SK-N-SH (cell line): Measurements from ENCODE around the gene SPTBN1. TPM values are rescaled to one million over a fixed set of nuclear protein-coding genes. Genes with fewer than 3 reads are reported as not detected.

Experiments
- CTCF ChIA-PET: fragments of 300-600, 350-600 bp; formaldehyde crosslinking; extraction: SDS; loops from one replicate; lab custom pipeline; 2021; lab: Yijun Ruan, JAX
- POLR2A ChIA-PET: fragments of 350-600 bp; sonication (Branson Sonifier 250); formaldehyde crosslinking; extraction: SDS; loops from one replicate; lab custom pipeline; 2020; ENCODE audit warnings: antibody characterized with exemption, inconsistent platforms; lab: Yijun Ruan, JAX
- DNase-seq: peaks from one replicate; pipeline ENCODE4 v3.0.0; 2012
- H2AFZ ChIP-seq: fragments of 200-600 bp; sonication (generic); 2 replicates; pipeline ENCODE4 v1.8.1; 2016; ENCODE audit warnings: antibody characterized with exemption, mild to moderate bottlenecking, low read depth
- H3F3A ChIP-seq: fragments of 200-600 bp; sonication (generic); replicated peaks from 2 replicates; pipeline ENCODE3; 2016; ENCODE audit warnings: antibody characterized with exemption, mild to moderate bottlenecking; ENCODE audit not compliant: insufficient read depth
- H3K27ac ChIP-seq, 2 experiments: fragments of 200-500 bp in 1 of 2; fragments of 200-600 bp in 1 of 2; sonication (Bioruptor generic) in 1 of 2; sonication (generic), shearing (Covaris generic) in 1 of 2; 2 replicates each; pipeline versions ENCODE4 v1.5.1 to v1.6.1; 2014 to 2016; ENCODE audit warnings: low read depth in 2 of 2, inconsistent platforms in 1 of 2, low read length in 1 of 2, mild to moderate bottlenecking in 1 of 2, mixed read lengths in 1 of 2
- H3K27me3 ChIP-seq: fragments of 200-600 bp; sonication (generic), shearing (Covaris generic); 2 replicates; pipeline ENCODE4 v1.6.1; 2016; ENCODE audit warnings: mixed run types; ENCODE audit not compliant: insufficient read depth
- H3K36me3 ChIP-seq, 2 experiments: fragments of 200-500 bp in 1 of 2; fragments of 200-600 bp in 1 of 2; sonication (Bioruptor generic) in 1 of 2; sonication (generic) in 1 of 2; replicated peaks in 1 of 2; 2 replicates each; pipeline versions ENCODE3 to v1.5.1; 2014 to 2016; ENCODE audit warnings: low read length in 1 of 2, mild to moderate bottlenecking in 1 of 2; ENCODE audit not compliant: insufficient read depth in 2 of 2, control insufficient read depth in 1 of 2
- H3K4me1 ChIP-seq, 2 experiments: fragments of 200-500 bp in 1 of 2; fragments of 200-600 bp in 1 of 2; sonication (Bioruptor generic) in 1 of 2; sonication (generic), shearing (Covaris generic) in 1 of 2; 2 replicates each; pipeline versions ENCODE4 v1.5.1 to v1.6.1; 2014 to 2016; ENCODE audit warnings: low read depth in 1 of 2, low read length in 1 of 2, mixed run types in 1 of 2; ENCODE audit not compliant: insufficient read depth in 2 of 2, control insufficient read depth in 1 of 2
- H3K4me2 ChIP-seq: fragments of 200-600 bp; sonication (generic), shearing (Covaris generic); 2 replicates; pipeline ENCODE4 v1.6.1; 2017; ENCODE audit warnings: mixed run types
- H3K4me3 ChIP-seq, 2 experiments: fragments of 200-500 bp in 1 of 2; fragments of 200-600 bp in 1 of 2; sonication (Bioruptor generic) in 1 of 2; sonication (generic), shearing (Covaris generic) in 1 of 2; 2 replicates each; pipeline versions ENCODE4 v1.5.1 to v1.8.1; 2014 to 2016; ENCODE audit warnings: low read depth in 2 of 2, inconsistent platforms in 1 of 2, low read length in 1 of 2, mild to moderate bottlenecking in 1 of 2, mixed read lengths in 1 of 2, moderate library complexity in 1 of 2
- H3K79me2 ChIP-seq: fragments of 200-600 bp; sonication (generic); 2 replicates; pipeline ENCODE4 v1.8.1; 2017; ENCODE audit warnings: mild to moderate bottlenecking; ENCODE audit not compliant: insufficient read depth
- H3K9ac ChIP-seq: fragments of 200-600 bp; sonication (generic); 2 replicates; pipeline ENCODE4 v1.6.1; 2017; ENCODE audit warnings: mixed run types
- H3K9me2 ChIP-seq: fragments of 200-600 bp; sonication (generic); 2 replicates; pipeline ENCODE4 v1.6.1; 2017; ENCODE audit warnings: mixed run types
- H3K9me3 ChIP-seq: fragments of 200-600 bp; sonication (generic); 2 replicates; pipeline ENCODE4 v1.6.1; 2017; ENCODE audit warnings: mixed run types, mild to moderate bottlenecking, moderate library complexity
- H4K20me1 ChIP-seq: fragments of 200-600 bp; sonication (generic); 2 replicates; pipeline ENCODE4 v1.6.1; 2017; ENCODE audit warnings: mild to moderate bottlenecking, mixed run types; ENCODE audit not compliant: insufficient read depth
- ELF1 ChIP-seq: IDR thresholded peaks from 2 replicates; pipeline ENCODE4 v1.4.0; 2012
- EZH2phosphoT487 ChIP-seq: fragments of 200-600 bp; sonication (generic); IDR thresholded peaks from 2 replicates; pipeline ENCODE4 v1.6.1; 2017; ENCODE audit warnings: low read depth, mixed run types, mild to moderate bottlenecking, antibody characterized with exemption, moderate library complexity, borderline replicate concordance
- FOSL2 ChIP-seq: IDR thresholded peaks from 2 replicates; pipeline ENCODE4 v1.4.0; 2012; ENCODE audit warnings: low read depth, mild to moderate bottlenecking, moderate library complexity, borderline replicate concordance
- GATA2 ChIP-seq: sonication (generic); formaldehyde crosslinking; IDR thresholded peaks from 2 replicates; pipeline ENCODE4 v1.5.0; 2020; ENCODE audit warnings: mild to moderate bottlenecking, missing genetic modification reagents
- JUND ChIP-seq: IDR thresholded peaks from 2 replicates; pipeline ENCODE4 v1.4.0; 2012
- NRF1 ChIP-seq: IDR thresholded peaks from 2 replicates; pipeline ENCODE4 v1.6.1; 2012; ENCODE audit warnings: low read depth, mild to moderate bottlenecking, low read length
- RAD21 ChIP-seq: IDR thresholded peaks from 2 replicates; pipeline ENCODE4 v1.6.1; 2012; ENCODE audit warnings: mild to moderate bottlenecking, low read length
- RCOR1 ChIP-seq: fragments of 150-350 bp; IDR thresholded peaks from 2 replicates; pipeline ENCODE4 v1.6.1; 2017; ENCODE audit warnings: antibody characterized with exemption, low read length
- SMC3 ChIP-seq: IDR thresholded peaks from 2 replicates; pipeline ENCODE4 v1.6.1; 2012; ENCODE audit warnings: low read depth, low read length, improper control_type of control experiment
- TAF1 ChIP-seq: IDR thresholded peaks from 2 replicates; pipeline ENCODE4 v1.6.1; 2012; ENCODE audit warnings: low read depth, mild to moderate bottlenecking, low read length, moderate library complexity, borderline replicate concordance
- YY1 ChIP-seq: IDR thresholded peaks from 2 replicates; pipeline ENCODE4 v1.4.0; 2012; ENCODE audit warnings: low read depth, mild to moderate bottlenecking
- WGBS: methylation state at CpG from one replicate; pipeline ENCODE4 v1.1.6; 2017; ENCODE audit warnings: low lambda C conversion rate; 5-methylcytosine and 5-hydroxymethylcytosine counted together
- polyA plus RNA-seq, 3 experiments: library from polyadenylated mRNA; depleted of rRNA; stranded (reverse); fragments of >200 nt; gene quantifications; 2 replicates each; pipeline ENCODE4 v1.2.3, GENCODE V29; 2012
- TF ChIP-seq, protein P1 (sequence below): IDR thresholded peaks from 2 replicates; pipeline ENCODE4 v1.6.1; 2012; ENCODE audit warnings: mild to moderate bottlenecking, low read depth, low read length, moderate library complexity
- TF ChIP-seq, protein P2 (sequence below): IDR thresholded peaks from 2 replicates; pipeline ENCODE4; 2012
- TF ChIP-seq, protein P3 (sequence below): IDR thresholded peaks from 2 replicates; pipeline ENCODE4 v1.4.0; 2012; ENCODE audit warnings: low read depth, borderline replicate concordance
- TF ChIP-seq, protein P4 (sequence below): fragments of 200-600 bp; sonication (generic); IDR thresholded peaks from 2 replicates; pipeline ENCODE4 v1.6.1; 2017; ENCODE audit warnings: antibody characterized with exemption, mild to moderate bottlenecking, moderate library complexity
- TF ChIP-seq, protein P5 (sequence below): IDR thresholded peaks from 2 replicates; pipeline ENCODE4 v1.4.0; 2012; ENCODE audit warnings: low read depth

Gene SPTBN1
- polyA plus RNA-seq, 1 of the 3 experiments (the other 2 are of a cell fraction), result 29.1 TPM

DNA sequence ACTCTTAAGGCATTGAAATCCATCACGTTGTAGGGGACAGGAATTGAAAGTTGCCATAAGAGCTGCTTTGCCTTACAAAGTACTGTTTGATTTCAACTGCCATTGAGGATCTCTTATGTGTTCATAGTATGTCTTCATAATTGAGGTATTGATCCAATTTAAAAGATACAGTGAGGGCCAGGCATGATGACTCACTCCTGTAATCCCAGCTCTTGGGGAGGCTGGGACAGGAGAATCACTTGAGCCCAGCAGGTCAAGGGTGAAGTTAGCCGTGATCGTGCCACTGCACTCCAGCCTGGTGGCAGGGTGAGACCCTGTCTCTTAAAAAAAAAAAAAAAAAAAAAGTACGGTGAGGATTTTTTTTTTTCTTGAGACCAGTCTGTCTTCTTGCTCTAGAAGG is 175.6 kb downstream of the SPTBN1 start:
- Histone ChIP-seq H3K79me2 (peaks cover 42% of the 10 kb centered on the region), H3K9ac (no peak overlapping the region), H3K27ac (no peak overlapping the region), H3K27me3 (no peaks in the 10 kb centered on the region), H3K4me3 (no peak overlapping the region), H2AFZ (no peak overlapping the region), H3F3A (peaks cover 25% of the 10 kb centered on the region), H3K4me1 (peaks cover 18 to 34% of the 10 kb centered on the region in 2 experiments), H3K9me2 (no peaks in the 10 kb centered on the region), H3K36me3 (peaks cover 49 to 76% of the 10 kb centered on the region in 2 experiments), H3K4me2 (no peak overlapping the region), H3K9me3 (no peaks in the 10 kb centered on the region), H4K20me1 (no peaks in the 10 kb centered on the region)
- no peak for DNase-seq
- TF ChIP-seq, protein P1, sequence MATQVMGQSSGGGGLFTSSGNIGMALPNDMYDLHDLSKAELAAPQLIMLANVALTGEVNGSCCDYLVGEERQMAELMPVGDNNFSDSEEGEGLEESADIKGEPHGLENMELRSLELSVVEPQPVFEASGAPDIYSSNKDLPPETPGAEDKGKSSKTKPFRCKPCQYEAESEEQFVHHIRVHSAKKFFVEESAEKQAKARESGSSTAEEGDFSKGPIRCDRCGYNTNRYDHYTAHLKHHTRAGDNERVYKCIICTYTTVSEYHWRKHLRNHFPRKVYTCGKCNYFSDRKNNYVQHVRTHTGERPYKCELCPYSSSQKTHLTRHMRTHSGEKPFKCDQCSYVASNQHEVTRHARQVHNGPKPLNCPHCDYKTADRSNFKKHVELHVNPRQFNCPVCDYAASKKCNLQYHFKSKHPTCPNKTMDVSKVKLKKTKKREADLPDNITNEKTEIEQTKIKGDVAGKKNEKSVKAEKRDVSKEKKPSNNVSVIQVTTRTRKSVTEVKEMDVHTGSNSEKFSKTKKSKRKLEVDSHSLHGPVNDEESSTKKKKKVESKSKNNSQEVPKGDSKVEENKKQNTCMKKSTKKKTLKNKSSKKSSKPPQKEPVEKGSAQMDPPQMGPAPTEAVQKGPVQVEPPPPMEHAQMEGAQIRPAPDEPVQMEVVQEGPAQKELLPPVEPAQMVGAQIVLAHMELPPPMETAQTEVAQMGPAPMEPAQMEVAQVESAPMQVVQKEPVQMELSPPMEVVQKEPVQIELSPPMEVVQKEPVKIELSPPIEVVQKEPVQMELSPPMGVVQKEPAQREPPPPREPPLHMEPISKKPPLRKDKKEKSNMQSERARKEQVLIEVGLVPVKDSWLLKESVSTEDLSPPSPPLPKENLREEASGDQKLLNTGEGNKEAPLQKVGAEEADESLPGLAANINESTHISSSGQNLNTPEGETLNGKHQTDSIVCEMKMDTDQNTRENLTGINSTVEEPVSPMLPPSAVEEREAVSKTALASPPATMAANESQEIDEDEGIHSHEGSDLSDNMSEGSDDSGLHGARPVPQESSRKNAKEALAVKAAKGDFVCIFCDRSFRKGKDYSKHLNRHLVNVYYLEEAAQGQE, result no peak
- TF ChIP-seq RAD21 (no peak), TAF1 (no peak), SMC3 (no peak), GATA2 (CRISPR knock-in tag) (no peak), YY1 (no peak), JUND (no peak), FOSL2 (no peak), ELF1 (no peak), EZH2phosphoT487 (no peak), NRF1 (no peak), RCOR1 (no peak)
- TF ChIP-seq, protein P2, sequence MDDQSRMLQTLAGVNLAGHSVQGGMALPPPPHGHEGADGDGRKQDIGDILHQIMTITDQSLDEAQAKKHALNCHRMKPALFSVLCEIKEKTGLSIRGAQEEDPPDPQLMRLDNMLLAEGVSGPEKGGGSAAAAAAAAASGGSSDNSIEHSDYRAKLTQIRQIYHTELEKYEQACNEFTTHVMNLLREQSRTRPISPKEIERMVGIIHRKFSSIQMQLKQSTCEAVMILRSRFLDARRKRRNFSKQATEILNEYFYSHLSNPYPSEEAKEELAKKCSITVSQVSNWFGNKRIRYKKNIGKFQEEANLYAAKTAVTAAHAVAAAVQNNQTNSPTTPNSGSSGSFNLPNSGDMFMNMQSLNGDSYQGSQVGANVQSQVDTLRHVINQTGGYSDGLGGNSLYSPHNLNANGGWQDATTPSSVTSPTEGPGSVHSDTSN, result no peak
- TF ChIP-seq, protein P3, sequence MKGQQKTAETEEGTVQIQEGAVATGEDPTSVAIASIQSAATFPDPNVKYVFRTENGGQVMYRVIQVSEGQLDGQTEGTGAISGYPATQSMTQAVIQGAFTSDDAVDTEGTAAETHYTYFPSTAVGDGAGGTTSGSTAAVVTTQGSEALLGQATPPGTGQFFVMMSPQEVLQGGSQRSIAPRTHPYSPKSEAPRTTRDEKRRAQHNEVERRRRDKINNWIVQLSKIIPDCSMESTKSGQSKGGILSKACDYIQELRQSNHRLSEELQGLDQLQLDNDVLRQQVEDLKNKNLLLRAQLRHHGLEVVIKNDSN, result no peak
- TF ChIP-seq, protein P4, sequence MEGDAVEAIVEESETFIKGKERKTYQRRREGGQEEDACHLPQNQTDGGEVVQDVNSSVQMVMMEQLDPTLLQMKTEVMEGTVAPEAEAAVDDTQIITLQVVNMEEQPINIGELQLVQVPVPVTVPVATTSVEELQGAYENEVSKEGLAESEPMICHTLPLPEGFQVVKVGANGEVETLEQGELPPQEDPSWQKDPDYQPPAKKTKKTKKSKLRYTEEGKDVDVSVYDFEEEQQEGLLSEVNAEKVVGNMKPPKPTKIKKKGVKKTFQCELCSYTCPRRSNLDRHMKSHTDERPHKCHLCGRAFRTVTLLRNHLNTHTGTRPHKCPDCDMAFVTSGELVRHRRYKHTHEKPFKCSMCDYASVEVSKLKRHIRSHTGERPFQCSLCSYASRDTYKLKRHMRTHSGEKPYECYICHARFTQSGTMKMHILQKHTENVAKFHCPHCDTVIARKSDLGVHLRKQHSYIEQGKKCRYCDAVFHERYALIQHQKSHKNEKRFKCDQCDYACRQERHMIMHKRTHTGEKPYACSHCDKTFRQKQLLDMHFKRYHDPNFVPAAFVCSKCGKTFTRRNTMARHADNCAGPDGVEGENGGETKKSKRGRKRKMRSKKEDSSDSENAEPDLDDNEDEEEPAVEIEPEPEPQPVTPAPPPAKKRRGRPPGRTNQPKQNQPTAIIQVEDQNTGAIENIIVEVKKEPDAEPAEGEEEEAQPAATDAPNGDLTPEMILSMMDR, result no peak
- TF ChIP-seq, protein P5, sequence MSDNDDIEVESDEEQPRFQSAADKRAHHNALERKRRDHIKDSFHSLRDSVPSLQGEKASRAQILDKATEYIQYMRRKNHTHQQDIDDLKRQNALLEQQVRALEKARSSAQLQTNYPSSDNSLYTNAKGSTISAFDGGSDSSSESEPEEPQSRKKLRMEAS, result no peak
- ChIA-PET CTCF (interaction anchor here (1.2 kb wide), 1 partner anchor 12 kb away, joined by 3 read pairs; no protein-coding TSS in a partner anchor), POLR2A (no interaction called here)
- WGBS, result 92% methylated on average over 4 of the region's 4 CpGs
